HEK293 (cell line): ENCODE measurements around the gene PFDN6.

Source experiments
- IKZF3 ChIP-seq: fragments of 450-650 bp; IDR thresholded peaks from 2 replicates; pipeline ENCODE4 v1.5.0; 2018; ENCODE audit warnings: missing biosample characterization, mild to moderate bottlenecking, missing genetic modification characterization, moderate library complexity
- KLF10 ChIP-seq: fragments of 450-650 bp; IDR thresholded peaks from 2 replicates; pipeline ENCODE4 v1.5.1; 2018; ENCODE audit warnings: missing biosample characterization, mild to moderate bottlenecking, missing genetic modification characterization
- KLF9 ChIP-seq: fragments of 450-650 bp; formaldehyde crosslinking; IDR thresholded peaks from 2 replicates; pipeline ENCODE4 v1.5.1; 2016; ENCODE audit warnings: missing biosample characterization, missing genetic modification characterization, low read depth
- PRDM10 ChIP-seq: fragments of 450-650 bp; formaldehyde crosslinking; IDR thresholded peaks from 2 replicates; pipeline ENCODE4 v1.5.1; 2016; ENCODE audit warnings: missing biosample characterization, missing genetic modification characterization
- RBAK ChIP-seq: fragments of 450-650 bp; formaldehyde crosslinking; IDR thresholded peaks from 2 replicates; pipeline ENCODE4 v1.5.1; 2016; ENCODE audit warnings: missing biosample characterization, missing genetic modification characterization
- SCRT2 ChIP-seq: fragments of 450-650 bp; formaldehyde crosslinking; IDR thresholded peaks from 2 replicates; pipeline ENCODE4 v1.5.1; 2016; ENCODE audit warnings: missing biosample characterization, missing genetic modification characterization
- TSHZ1 ChIP-seq: fragments of 450-650 bp; formaldehyde crosslinking; IDR thresholded peaks from 2 replicates; pipeline ENCODE4 v1.5.1; 2016; ENCODE audit warnings: missing biosample characterization, missing genetic modification characterization, borderline replicate concordance
- ZBTB20 ChIP-seq: fragments of 450-650 bp; formaldehyde crosslinking; IDR thresholded peaks from 2 replicates; pipeline ENCODE4 v1.5.1; 2016; ENCODE audit warnings: missing biosample characterization, missing genetic modification characterization
- ZFP37 ChIP-seq: fragments of 450-650 bp; formaldehyde crosslinking; IDR thresholded peaks from 2 replicates; pipeline ENCODE4 v1.5.1; 2016; ENCODE audit warnings: missing biosample characterization, missing genetic modification characterization
- ZFP69B ChIP-seq: fragments of 450-650 bp; formaldehyde crosslinking; IDR thresholded peaks from 2 replicates; pipeline ENCODE4 v1.5.1; 2016; ENCODE audit warnings: missing biosample characterization, missing genetic modification characterization
- ZNF16 ChIP-seq: fragments of 450-650 bp; formaldehyde crosslinking; IDR thresholded peaks from 2 replicates; pipeline ENCODE4 v1.5.1; 2016; ENCODE audit warnings: low read depth, missing biosample characterization, missing genetic modification characterization
- ZNF2 ChIP-seq: fragments of 450-650 bp; formaldehyde crosslinking; IDR thresholded peaks from 2 replicates; pipeline ENCODE4 v1.5.1; 2016; ENCODE audit warnings: missing biosample characterization, missing genetic modification characterization
- ZNF24 ChIP-seq: fragments of 450-650 bp; formaldehyde crosslinking; IDR thresholded peaks from 2 replicates; pipeline ENCODE4 v1.5.1; 2016; ENCODE audit warnings: missing biosample characterization, missing genetic modification characterization
- ZNF266 ChIP-seq: fragments of 450-650 bp; formaldehyde crosslinking; IDR thresholded peaks from 2 replicates; pipeline ENCODE4 v1.5.1; 2016; ENCODE audit warnings: missing biosample characterization, missing genetic modification characterization, low read depth
- ZNF311 ChIP-seq: fragments of 450-650 bp; formaldehyde crosslinking; IDR thresholded peaks from 2 replicates; pipeline ENCODE4 v1.5.1; 2017; ENCODE audit warnings: missing biosample characterization, missing genetic modification characterization, borderline replicate concordance
- ZNF324 ChIP-seq: fragments of 450-650 bp; formaldehyde crosslinking; IDR thresholded peaks from 2 replicates; pipeline ENCODE4 v1.5.1; 2016; ENCODE audit warnings: missing biosample characterization, missing genetic modification characterization
- ZNF335 ChIP-seq: fragments of 450-650 bp; formaldehyde crosslinking; conservative IDR thresholded peaks from 2 replicates; pipeline ENCODE4 v1.5.1; 2016; ENCODE audit warnings: missing biosample characterization, missing genetic modification characterization
- ZNF391 ChIP-seq: fragments of 450-650 bp; formaldehyde crosslinking; IDR thresholded peaks from 2 replicates; pipeline ENCODE4 v1.5.1; 2016; ENCODE audit warnings: low read depth, missing biosample characterization, missing genetic modification characterization, borderline replicate concordance
- ZNF449 ChIP-seq: fragments of 450-650 bp; formaldehyde crosslinking; IDR thresholded peaks from 2 replicates; pipeline ENCODE4 v1.5.1; 2017; ENCODE audit warnings: missing biosample characterization, mild to moderate bottlenecking, missing genetic modification characterization, moderate library complexity
- ZNF510 ChIP-seq: fragments of 450-650 bp; formaldehyde crosslinking; IDR thresholded peaks from 2 replicates; pipeline ENCODE4 v1.5.1; 2018; ENCODE audit warnings: mild to moderate bottlenecking, missing genetic modification characterization, missing biosample characterization; ENCODE audit not compliant: insufficient replicate concordance
- ZNF544 ChIP-seq: fragments of 450-650 bp; formaldehyde crosslinking; IDR thresholded peaks from 2 replicates; pipeline ENCODE4 v1.5.0; 2017; ENCODE audit warnings: missing biosample characterization, missing genetic modification characterization
- ZNF549 ChIP-seq: fragments of 450-650 bp; IDR thresholded peaks from 2 replicates; pipeline ENCODE4 v1.5.1; 2018; ENCODE audit warnings: missing biosample characterization, missing genetic modification characterization, mild to moderate bottlenecking, inconsistent platforms, moderate library complexity
- ZNF623 ChIP-seq: fragments of 450-650 bp; formaldehyde crosslinking; IDR thresholded peaks from 2 replicates; pipeline ENCODE4 v1.5.1; 2016; ENCODE audit warnings: missing biosample characterization, missing genetic modification characterization
- ZNF654 ChIP-seq: fragments of 450-650 bp; formaldehyde crosslinking; IDR thresholded peaks from 2 replicates; pipeline ENCODE4 v1.5.1; 2016; ENCODE audit warnings: low read depth, missing biosample characterization, missing genetic modification characterization
- ZNF768 ChIP-seq: fragments of 450-650 bp; formaldehyde crosslinking; IDR thresholded peaks from 2 replicates; pipeline ENCODE4 v1.5.1; 2018; ENCODE audit warnings: missing biosample characterization, mild to moderate bottlenecking, missing genetic modification characterization
- ZNF830 ChIP-seq: fragments of 450-650 bp; IDR thresholded peaks from 2 replicates; pipeline ENCODE4 v1.5.0; 2018; ENCODE audit warnings: missing biosample characterization, missing genetic modification characterization, low read depth, mild to moderate bottlenecking, moderate library complexity
- ZSCAN23 ChIP-seq: fragments of 450-650 bp; formaldehyde crosslinking; IDR thresholded peaks from 2 replicates; pipeline ENCODE4 v1.5.1; 2016; ENCODE audit warnings: missing biosample characterization, missing genetic modification characterization
- ZSCAN4 ChIP-seq: fragments of 450-650 bp; formaldehyde crosslinking; IDR thresholded peaks from 2 replicates; pipeline ENCODE4 v1.5.1; 2017; ENCODE audit warnings: missing biosample characterization, missing genetic modification characterization
- ZSCAN5A ChIP-seq: fragments of 450-650 bp; formaldehyde crosslinking; IDR thresholded peaks from 2 replicates; pipeline ENCODE4 v1.5.1; 2016; ENCODE audit warnings: missing biosample characterization, missing genetic modification characterization

The PFDN6 gene

GRCh38 chr6:33299237-33299944, 10.0 kb downstream of the PFDN6 start (continued):
- TF ChIP-seq ZNF510, result no peak
- no peak for TF ChIP-seq ZNF768 (tag by site-specific recombination)
- no peak for TF ChIP-seq ZNF549
- TF ChIP-seq ZNF449 (tag by site-specific recombination), result peak; percentile 20; the same call in 1 of the 2 replicates
- no peak for TF ChIP-seq ZNF830 (tag by site-specific recombination)
- peak; percentile 6 for TF ChIP-seq PRDM10
- TF ChIP-seq SCRT2 (tag by site-specific recombination), result no peak; the same call in 1 of the 2 replicates
- TF ChIP-seq ZNF335 (tag by site-specific recombination), result peak; percentile 74; the same call in 1 of the 2 replicates
- TF ChIP-seq ZNF391, result no peak
- TF ChIP-seq ZNF16 (tag by site-specific recombination), result 0 out of 2 replicates have a peak, but pooled peaks have one; percentile 15
- TF ChIP-seq ZNF2 (tag by site-specific recombination), result peak; percentile 80
- TF ChIP-seq ZNF24 (tag by site-specific recombination), result no peak
- TF ChIP-seq ZBTB20 (tag by site-specific recombination), result peak; percentile 67
- TF ChIP-seq ZNF544 (tag by site-specific recombination), result no peak
- no peak for TF ChIP-seq RBAK (tag by site-specific recombination)
- TF ChIP-seq ZNF654 (tag by site-specific recombination), result peak; percentile 58
- TF ChIP-seq ZNF324 (tag by site-specific recombination), result peak; percentile 45; the same call in 1 of the 2 replicates
- TF ChIP-seq ZFP37 (tag by site-specific recombination), result peak; percentile 54
- TF ChIP-seq KLF9 (tag by site-specific recombination), result peak; percentile 96
- peak; percentile 28; the same call in 1 of the 2 replicates for TF ChIP-seq ZNF623
- TF ChIP-seq ZSCAN4 (tag by site-specific recombination), result no peak
- TF ChIP-seq ZFP69B (tag by site-specific recombination), result peak; percentile 29; the same call in 1 of the 2 replicates
- 0 out of 2 replicates have a peak, but pooled peaks have one; percentile 14 for TF ChIP-seq TSHZ1
- TF ChIP-seq ZSCAN5A (tag by site-specific recombination), result 0 out of 2 replicates have a peak, but pooled peaks have one; percentile 45
- peak; percentile 95 for TF ChIP-seq KLF10 (tag by site-specific recombination)
- TF ChIP-seq ZNF266, result no peak
- TF ChIP-seq ZNF311 (tag by site-specific recombination), result no peak
- TF ChIP-seq ZSCAN23 (tag by site-specific recombination), result peak; percentile 26; the same call in 1 of the 2 replicates
- TF ChIP-seq IKZF3 (tag by site-specific recombination), result peak; percentile 82
